Measurements from ENCODE around the gene CYTH4.

The CYTH4 gene

GRCh38 chr22:37269936-37270678, 12.2 kb upstream of the CYTH4 start:
- DNase-seq (ENCODE audit: low read depth in 2 of 2), result no peak

GRCh38 chr22:37270928-37271650, 11.2 kb upstream of the CYTH4 start:
- DNase-seq (ENCODE audit: low read depth in 2 of 2), result no peak

DNA sequence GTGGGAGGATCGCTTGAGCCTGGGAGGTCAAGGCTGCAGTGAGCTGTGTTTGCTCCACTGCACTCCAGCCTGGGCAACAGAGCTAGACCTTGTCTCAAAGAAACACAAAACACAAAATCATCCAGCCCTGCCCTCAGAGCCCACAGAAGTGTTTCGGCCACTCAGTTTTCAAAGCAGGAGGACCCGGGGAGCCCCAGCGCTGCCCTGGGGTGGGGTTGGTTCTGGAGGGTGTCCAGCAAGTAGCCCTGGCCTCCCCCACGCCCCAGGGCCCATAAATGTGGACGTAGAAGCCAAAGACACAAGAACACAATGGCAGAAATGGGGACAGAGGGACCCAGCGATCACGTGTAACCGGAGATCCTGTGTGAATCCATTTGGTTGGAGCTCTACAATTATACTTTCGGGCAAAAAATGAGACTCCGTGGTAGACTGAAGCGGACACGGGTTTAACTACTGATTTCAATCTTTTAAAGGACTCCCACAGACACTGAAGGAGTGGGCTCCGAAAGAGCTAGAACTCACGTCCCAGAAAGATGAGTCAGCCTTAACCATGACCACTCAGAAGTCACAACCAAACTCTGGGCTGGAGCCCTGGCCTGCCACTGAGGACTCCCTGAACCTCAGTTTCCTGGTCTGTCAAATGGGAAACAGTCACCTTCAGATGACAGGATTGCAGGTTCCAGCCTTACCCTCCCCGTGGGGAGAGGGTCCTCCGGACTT, 9.0 kb upstream of the CYTH4 start:
- DNase-seq (ENCODE audit: low read depth in 2 of 2), result no peak

DNA sequence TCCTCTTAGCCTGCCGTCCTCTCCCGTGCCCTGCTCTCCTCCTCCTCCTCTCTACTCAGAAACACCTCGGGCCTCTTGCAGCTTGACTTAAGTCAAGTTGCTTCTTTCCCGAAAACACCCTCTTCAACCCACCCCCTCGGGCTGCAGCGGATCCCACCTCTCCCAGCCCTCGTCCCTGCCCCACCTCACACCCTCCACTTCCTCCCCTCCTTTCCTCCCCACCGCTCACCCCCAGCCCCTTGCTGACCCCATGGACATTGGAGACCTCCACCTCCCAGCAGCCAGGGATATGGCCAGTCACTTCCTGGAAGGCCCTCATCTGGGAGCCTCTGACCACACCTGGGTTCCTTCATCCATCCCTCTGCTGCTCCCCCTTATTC, 8.5 kb upstream of the CYTH4 start:
- no peak for DNase-seq (ENCODE audit: low read depth in 2 of 2)

- no peak for DNase-seq (ENCODE audit: low read depth in 2 of 2)
These were observed 7.9 kb upstream of the CYTH4 start for GRCh38 chr22:37274380-37274862.

DNA sequence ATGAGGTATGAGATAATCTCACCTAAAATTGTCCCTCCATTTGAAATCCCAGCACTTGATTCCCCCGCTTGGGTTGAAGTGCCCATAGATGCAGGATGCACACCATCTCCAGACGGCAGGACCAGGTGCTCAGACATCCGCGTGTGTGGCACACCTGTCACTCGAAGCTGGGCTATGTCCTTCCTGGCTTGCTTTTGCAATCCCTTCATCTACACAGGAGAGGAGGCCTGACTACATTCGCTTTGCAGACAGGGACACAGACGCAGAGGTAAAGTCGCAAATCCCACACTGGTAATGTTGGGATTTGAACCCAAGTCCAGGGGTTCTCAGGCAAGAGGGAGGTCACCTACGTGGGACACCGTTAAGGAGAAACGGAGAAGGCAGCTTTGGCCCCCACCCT, 7.2 kb upstream of the CYTH4 start:
- DNase-seq (ENCODE audit: low read depth in 2 of 2), result no peak

DNA sequence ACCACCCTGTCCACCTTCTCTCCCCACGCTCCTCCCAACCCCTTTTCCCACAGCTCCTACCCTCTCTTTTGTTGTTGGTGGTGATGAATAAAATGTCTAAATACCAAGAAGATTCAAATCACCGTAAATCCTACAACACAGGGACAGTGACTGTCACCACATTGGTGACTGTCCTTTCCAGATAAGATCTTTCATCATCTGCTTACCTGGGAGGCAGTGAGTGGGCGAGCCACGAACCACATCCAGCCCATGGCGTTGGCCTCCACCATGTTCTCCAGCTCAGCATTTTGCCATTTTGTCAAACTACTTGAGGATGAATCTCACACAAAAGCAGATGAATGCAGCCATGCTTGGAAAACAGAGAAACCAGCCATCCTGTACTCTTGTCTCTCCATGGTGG, 6.7 kb upstream of the CYTH4 start:
- DNase-seq (ENCODE audit: low read depth in 2 of 2), result no peak

GRCh38 chr22:37276776-37277175, 5.5 kb upstream of the CYTH4 start:
- DNase-seq (ENCODE audit: low read depth in 2 of 2), result no peak

GRCh38 chr22:37277384-37277783, 4.9 kb upstream of the CYTH4 start:
- no peak for DNase-seq (ENCODE audit: low read depth in 2 of 2)

DNA sequence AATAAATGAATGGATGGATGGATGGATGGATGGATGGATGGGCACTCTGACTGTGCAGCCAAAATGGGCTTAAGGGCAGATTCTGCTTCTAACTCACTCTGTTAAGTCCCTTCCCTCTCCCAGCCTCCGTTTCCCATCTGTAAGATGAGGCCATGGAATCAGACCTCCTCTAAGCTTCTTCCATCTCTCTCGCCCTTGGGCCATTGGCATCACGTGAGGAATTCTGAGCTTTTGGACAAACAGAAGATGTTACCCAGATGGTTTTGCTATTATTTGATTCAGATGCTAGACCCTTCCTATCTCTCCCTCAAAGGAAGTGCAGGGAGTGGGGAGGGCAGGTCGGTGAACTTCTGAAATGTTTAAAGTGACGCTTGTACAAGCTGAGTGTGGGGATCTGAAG, 4.0 kb upstream of the CYTH4 start:
- DNase-seq (ENCODE audit: low read depth in 2 of 2), result no peak

GRCh38 chr22:37279331-37280181, 2.8 kb upstream of the CYTH4 start:
- DNase-seq (ENCODE audit: low read depth in 2 of 2), result no peak

DNA sequence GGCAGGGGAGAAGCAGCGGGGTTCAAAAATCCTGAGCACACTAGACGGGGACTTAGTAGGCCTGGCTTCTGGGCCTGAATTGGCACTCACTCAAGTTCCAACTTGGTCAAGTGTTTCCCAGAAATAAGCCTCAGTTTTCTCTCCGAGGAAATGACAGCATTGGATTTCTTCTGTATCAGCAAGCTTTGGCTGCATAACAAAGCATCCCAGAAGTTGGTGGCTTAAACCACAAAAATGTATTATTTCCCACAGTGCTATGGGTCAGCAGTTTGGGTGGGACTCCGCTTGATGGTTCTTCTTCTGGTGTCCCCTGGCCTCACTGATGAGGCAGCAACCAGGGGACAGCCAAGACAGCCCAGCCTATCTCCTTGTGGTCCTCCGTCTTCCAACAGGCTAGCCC, 1.6 kb upstream of the CYTH4 start:
- no peak for DNase-seq (ENCODE audit: low read depth in 2 of 2)

GRCh38 chr22:37281195-37281594, 1.1 kb upstream of the CYTH4 start:
- no peak for DNase-seq (ENCODE audit: low read depth in 2 of 2)

DNA sequence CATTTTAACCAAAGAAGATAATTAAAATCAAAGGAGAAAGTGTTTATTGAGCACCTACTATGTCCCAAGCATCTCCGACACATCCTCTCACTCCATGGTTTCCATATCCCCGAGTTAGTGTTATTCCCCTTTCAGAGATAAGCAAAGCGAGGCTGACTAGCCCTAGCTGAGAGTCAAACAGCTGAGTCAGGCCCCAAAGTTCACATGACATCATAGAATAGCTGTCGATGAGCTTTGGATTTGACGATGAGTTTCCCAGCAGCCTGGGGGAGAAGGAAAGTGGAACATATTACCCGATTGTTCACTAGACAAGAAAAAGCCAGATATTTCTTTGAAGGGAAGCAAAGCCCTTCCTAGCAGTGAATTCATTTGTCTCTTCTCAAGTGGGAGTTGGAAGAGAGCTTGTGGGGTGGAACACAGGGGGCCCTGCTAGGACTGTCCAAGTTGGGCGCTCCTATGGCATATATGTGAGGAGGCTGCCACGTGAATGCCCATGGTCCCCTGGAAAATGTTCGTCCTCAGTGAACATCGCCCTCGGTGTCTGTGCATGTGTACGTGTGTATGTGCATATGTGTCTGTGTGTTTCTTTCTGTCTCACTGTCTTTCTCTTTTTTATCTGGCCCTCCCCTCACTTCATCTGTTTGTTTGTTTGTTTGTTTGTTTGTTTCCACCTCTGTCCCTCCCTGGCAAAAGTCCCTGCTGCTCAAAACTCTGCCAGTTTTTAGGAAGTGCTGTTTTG, 493 bp upstream of the CYTH4 start:
- DNase-seq (ENCODE audit: low read depth in 2 of 2), result no peak

GRCh38 chr22:37283393-37283937, 1.2 kb downstream of the CYTH4 start:
- no peak for DNase-seq (ENCODE audit: low read depth in 2 of 2)

DNA sequence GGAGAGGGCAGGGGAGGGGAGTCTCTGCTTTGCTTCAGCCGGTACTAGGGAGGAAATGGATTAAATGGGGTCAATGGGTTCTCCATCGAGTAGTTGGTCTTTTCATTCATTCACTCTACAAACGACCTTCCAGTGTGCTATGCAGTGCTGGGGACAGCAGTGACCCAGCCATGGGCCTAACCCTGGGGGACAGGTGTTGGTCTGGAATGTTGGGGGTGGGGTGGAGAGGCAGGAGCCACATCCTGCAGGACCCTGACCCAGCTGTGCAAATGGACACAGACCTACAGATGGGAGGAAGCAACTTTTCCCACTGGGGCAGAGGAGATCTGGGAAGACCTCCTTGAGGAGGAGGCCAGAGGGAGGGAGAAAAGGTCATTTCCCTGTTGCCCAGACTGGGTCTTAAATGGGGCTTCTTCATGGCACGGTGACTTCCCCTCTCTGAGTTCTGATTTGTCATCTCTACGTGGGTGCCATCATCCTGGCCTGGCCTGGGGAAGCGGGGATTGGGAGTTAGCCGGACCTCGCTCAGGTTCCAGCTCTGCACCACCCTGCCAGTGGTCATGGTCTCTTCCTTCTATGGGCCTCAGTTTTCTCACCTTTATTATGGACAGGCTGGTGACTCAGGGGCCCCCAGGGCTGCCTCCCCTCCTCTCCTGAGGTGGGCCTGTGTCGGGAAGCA, 2.0 kb downstream of the CYTH4 start:
- no peak for DNase-seq (ENCODE audit: low read depth in 2 of 2)

GRCh38 chr22:37284805-37285355, 2.6 kb downstream of the CYTH4 start:
- peak in 1 of 2 donors; percentile 47 for DNase-seq (ENCODE audit: low read depth in 2 of 2)

DNA sequence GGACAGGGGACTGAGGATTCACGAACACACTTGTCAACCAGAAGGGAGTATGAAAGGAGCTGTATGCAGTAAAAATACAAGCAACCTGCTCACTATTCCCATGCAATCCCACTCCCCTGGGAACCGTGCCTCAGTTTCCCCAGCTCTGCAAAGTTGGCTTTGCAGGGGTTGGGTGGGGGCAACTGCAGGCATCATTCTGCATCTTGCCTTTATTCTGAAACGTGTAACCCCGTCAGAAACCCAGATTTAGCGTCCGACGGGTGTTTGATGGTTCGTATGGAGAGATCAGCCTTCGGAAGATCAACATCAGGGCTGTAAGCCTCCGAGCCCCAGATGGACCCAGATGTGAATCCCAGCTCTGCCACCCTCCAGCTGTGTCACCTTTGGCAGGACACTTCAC, 3.6 kb downstream of the CYTH4 start:
- DNase-seq (ENCODE audit: low read depth in 2 of 2), result no peak

GRCh38 chr22:37287550-37287951, 5.2 kb downstream of the CYTH4 start:
- no peak for DNase-seq (ENCODE audit: low read depth in 2 of 2)

DNA sequence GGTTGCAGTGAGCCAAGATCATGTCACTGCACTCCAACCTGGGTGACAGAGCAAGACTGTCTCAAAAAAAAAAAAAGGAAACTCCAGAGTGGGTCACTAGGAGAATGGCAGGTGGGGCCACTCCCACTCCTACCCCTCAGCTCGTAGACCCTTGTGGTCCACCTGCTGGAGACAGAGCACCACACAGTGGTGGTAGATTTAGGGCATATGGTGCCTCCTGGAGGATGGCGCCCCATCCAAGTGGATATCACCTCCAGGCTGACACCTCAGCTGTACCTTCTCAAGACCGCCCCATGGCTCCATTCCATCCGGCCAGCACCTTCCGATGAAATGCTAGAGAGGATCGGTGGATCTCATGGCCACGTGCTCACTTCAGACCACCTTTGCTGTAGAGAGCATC, 6.2 kb downstream of the CYTH4 start:
- DNase-seq (ENCODE audit: low read depth in 2 of 2), result no peak

Measured in stimulated activated CD8-positive, alpha-beta memory T cell treated with anti-CD3 and anti-CD28 coated beads, Interleukin-2, amount 100 ng/mL, for 1 hour (primary cell).